ENCODE results near the gene EMC8. TPM values are rescaled to one million over a fixed set of nuclear protein-coding genes. Genes with fewer than 3 reads are reported as not detected.

The EMC8 gene
- total and polyA plus RNA-seq, 2 donors (not counting 1 experiment from before 2014, with no cell fraction given) = 22.1 to 33.1 TPM

GRCh38 chr16:85759136-85759535 lies 40.2 kb downstream of the EMC8 start:
- DNase-seq = peak; percentile 89
- Histone ChIP-seq H3K27me3 (replicated peaks in 1 of 4; ENCODE audit: control extremely low read depth in 1 of 4, control insufficient read depth in 3 of 4, insufficient read depth in 4 of 4, low read length in 3 of 4) (no peaks in the 10 kb centered on the region), H3K27ac (ENCODE audit: low read length in 2 of 2) (peak overlapping the region; percentile 88 to 94), H3K9ac (ENCODE audit: low read length) (peak overlapping the region; percentile 59), H3K9me3 (ENCODE audit: control extremely low read depth in 1 of 3, control insufficient read depth in 2 of 3, insufficient read depth in 1 of 3, low read length in 2 of 3) (peaks cover 0 to 21% (median 7%) of the 10 kb centered on the region in 3 donors), H3K4me2 (replicated peaks; ENCODE audit: low read depth, low read length, poor library complexity, severe bottlenecking) (peak overlapping the region; percentile 76), H4K20me1 (ENCODE audit: control insufficient read depth, insufficient read depth, low read length, poor library complexity, severe bottlenecking) (no peaks in the 10 kb centered on the region), H2AFZ (ENCODE audit: insufficient read depth, low read depth, low read length, poor library complexity, severe bottlenecking) (no peak overlapping the region), H3K79me2 (ENCODE audit: control insufficient read depth, insufficient read depth, low read length) (no peaks in the 10 kb centered on the region), H3K4me3 (ENCODE audit: control extremely low read depth in 1 of 5, extremely low read depth in 1 of 5, insufficient read depth in 1 of 5, low read depth in 2 of 5, low read length in 4 of 5) (peak overlapping the region in 4 of 5 experiments; percentile 8 to 49 (median 22)), H3K36me3 (replicated peaks in 1 of 2; ENCODE audit: control extremely low read depth in 1 of 2, control insufficient read depth in 1 of 2, extremely low read depth in 1 of 2, insufficient read depth in 2 of 2, low read length in 1 of 2) (no peaks in the 10 kb centered on the region), H3K4me1 (ENCODE audit: control insufficient read depth in 2 of 2, insufficient read depth in 2 of 2, low read length in 2 of 2) (peaks cover 82 to 89% of the 10 kb centered on the region in 2 donors)
- ChIA-PET CTCF (interaction anchor here (0.8 to 5.7 kb wide), 19 partner anchors 10 to 369 kb away, joined by 3 to 77 read pairs (median 7); partner anchors contain the start of gene GINS2), POLR2A (interaction anchor here (0.6 to 3.0 kb wide), 5 partner anchors 8 to 308 kb away, joined by 3 to 22 read pairs (median 5); partner anchors contain the start of gene C16orf74)
- peak; percentile 19 for ATAC-seq (ENCODE audit: low read depth)
- intact Hi-C loops (cut with micrococcal nuclease) = loop anchor here (1.0 to 5.0 kb wide), 6 partner anchors 9 to 228 kb away; no protein-coding TSS in a partner anchor
- Mint-ChIP-seq H3K27ac (peak overlapping the region; percentile 100), H3K4me3 (peak overlapping the region; percentile 70), H3K4me1 (peaks cover 67% of the 10 kb centered on the region), H3K9me3 (ENCODE audit: insufficient read depth) (peaks cover 3% of the 10 kb centered on the region), H3K27me3 (no peaks in the 10 kb centered on the region)
- no peak for TF ChIP-seq EZH2 (IDR thresholded peaks at IDR 0.05; ENCODE audit: borderline replicate concordance, insufficient read depth, low read depth, low read length, poor library complexity, severe bottlenecking)
- TF ChIP-seq CTCF (IDR thresholded peaks at IDR 0.05) = no peak
- WGBS (ENCODE audit: insufficient coverage) = 0% methylated on average over 7 of the region's 16 CpGs

GRCh38 chr16:85757341-85757822 lies 42.0 kb downstream of the EMC8 start:
- ATAC-seq (ENCODE audit: low read depth) = peak; percentile 18
- peak overlapping the region; percentile 94 to 98 for H3K27ac ChIP-seq (ENCODE audit: low read length in 2 of 2)
- CTCF ChIA-PET = interaction anchor here (1.0 to 2.1 kb wide), 7 partner anchors 21 to 230 kb away, joined by 3 to 17 read pairs (median 6); no protein-coding TSS in a partner anchor

More at GRCh38 chr16:85757341-85757822, 42.0 kb downstream of the EMC8 start:
- POLR2A ChIA-PET = interaction anchor here (0.6 to 1.9 kb wide), 4 partner anchors 22 to 1176 kb away, joined by 3 to 12 read pairs (median 8); partner anchors contain the start of gene GSE1
- no peak overlapping the region for H2AFZ ChIP-seq (ENCODE audit: insufficient read depth, low read depth, low read length, poor library complexity, severe bottlenecking)
- no peaks in the 10 kb centered on the region for H3K36me3 ChIP-seq (replicated peaks in 1 of 2; ENCODE audit: control extremely low read depth in 1 of 2, control insufficient read depth in 1 of 2, extremely low read depth in 1 of 2, insufficient read depth in 2 of 2, low read length in 1 of 2)
- H4K20me1 ChIP-seq (ENCODE audit: control insufficient read depth, insufficient read depth, low read length, poor library complexity, severe bottlenecking) = no peaks in the 10 kb centered on the region
- Mint-ChIP-seq H3K27ac (peak overlapping the region; percentile 100), H3K4me3 (peak overlapping the region; percentile 93), H3K9me3 (ENCODE audit: insufficient read depth) (peaks cover 3% of the 10 kb centered on the region), H3K4me1 (peaks cover 82% of the 10 kb centered on the region), H3K27me3 (no peaks in the 10 kb centered on the region)
- peaks cover 94 to 100% of the 10 kb centered on the region in 2 donors for H3K4me1 ChIP-seq (ENCODE audit: control insufficient read depth in 2 of 2, insufficient read depth in 2 of 2, low read length in 2 of 2)
- peak; percentile 78 for DNase-seq
- H3K9ac ChIP-seq (ENCODE audit: low read length) = peak overlapping the region; percentile 60
- peaks cover 0 to 21% (median 7%) of the 10 kb centered on the region in 3 donors for H3K9me3 ChIP-seq (ENCODE audit: control extremely low read depth in 1 of 3, control insufficient read depth in 2 of 3, insufficient read depth in 1 of 3, low read length in 2 of 3)
- no peaks in the 10 kb centered on the region for H3K79me2 ChIP-seq (ENCODE audit: control insufficient read depth, insufficient read depth, low read length)
- peak overlapping the region; percentile 92 for H3K4me2 ChIP-seq (replicated peaks; ENCODE audit: low read depth, low read length, poor library complexity, severe bottlenecking)
- TF ChIP-seq CTCF (IDR thresholded peaks at IDR 0.05) (no peak), EZH2 (IDR thresholded peaks at IDR 0.05; ENCODE audit: borderline replicate concordance, insufficient read depth, low read depth, low read length, poor library complexity, severe bottlenecking) (no peak)
- peak overlapping the region in 1 of 5 experiments; percentile 58 for H3K4me3 ChIP-seq (ENCODE audit: control extremely low read depth in 1 of 5, extremely low read depth in 1 of 5, insufficient read depth in 1 of 5, low read depth in 2 of 5, low read length in 4 of 5)
- WGBS (ENCODE audit: insufficient coverage) = 0% methylated on average over 3 of the region's 7 CpGs
- intact Hi-C loops (cut with micrococcal nuclease) = loop anchor here (1.0 to 5.0 kb wide), 5 partner anchors 22 to 230 kb away; partner anchors contain the start of genes COX4I1 and EMC8
- H3K27me3 ChIP-seq (replicated peaks in 1 of 4; ENCODE audit: control extremely low read depth in 1 of 4, control insufficient read depth in 3 of 4, insufficient read depth in 4 of 4, low read length in 3 of 4) = no peaks in the 10 kb centered on the region
